HL-60/S4 treated with phorbol 12-myristate 13-acetate at 8.2 ng/mL for 4 days and 3 days (cell line): ENCODE measurements around the gene MYH7B.

ENCODE experiments used
- in situ Hi-C: fragments of 300-500 bp; cut with MboI; formaldehyde crosslinking; loops from 2 replicates; pipeline ENCODE4 v1.15.0; 2022; ENCODE audit warnings: low sequenced_read_pairs

The MYH7B gene

GRCh38 chr20:34974246-34974645, 18.6 kb downstream of the MYH7B start:
- in situ Hi-C loops: no loop called here

- in situ Hi-C loops: no loop called here
Observed at GRCh38 chr20:34976286-34976685, 20.6 kb downstream of the MYH7B start.

GRCh38 chr20:34977365-34978091, 21.9 kb downstream of the MYH7B start:
- in situ Hi-C loops: no loop called here

- in situ Hi-C loops: no loop called here
Observed at GRCh38 chr20:34978092-34978744, 22.6 kb downstream of the MYH7B start.

- in situ Hi-C loops: no loop called here
Observed at GRCh38 chr20:34979366-34980153, 23.9 kb downstream of the MYH7B start.

GRCh38 chr20:34980543-34981233, 25.0 kb downstream of the MYH7B start:
- in situ Hi-C loops: no loop called here

GRCh38 chr20:34982270-34983088, 26.8 kb downstream of the MYH7B start:
- in situ Hi-C loops: no loop called here

GRCh38 chr20:34983089-34983820, 27.6 kb downstream of the MYH7B start:
- in situ Hi-C loops: no loop called here

- in situ Hi-C loops: no loop called here
Observed at GRCh38 chr20:34983995-34984735, 28.5 kb downstream of the MYH7B start.

- in situ Hi-C loops: no loop called here
Observed at GRCh38 chr20:34984756-34985261, 29.1 kb downstream of the MYH7B start.

GRCh38 chr20:34985461-34986310, 30.0 kb downstream of the MYH7B start:
- in situ Hi-C loops: no loop called here

- in situ Hi-C loops: no loop called here
Observed at GRCh38 chr20:34986311-34987287, 30.9 kb downstream of the MYH7B start.

GRCh38 chr20:34987288-34988190, 31.9 kb downstream of the MYH7B start:
- in situ Hi-C loops: no loop called here

GRCh38 chr20:34988191-34988540, 32.5 kb downstream of the MYH7B start:
- in situ Hi-C loops: no loop called here

- in situ Hi-C loops: no loop called here
Observed at GRCh38 chr20:34989118-34989517, 33.5 kb downstream of the MYH7B start.

GRCh38 chr20:34989670-34990069, 34.0 kb downstream of the MYH7B start:
- in situ Hi-C loops: no loop called here
